NOMO-1 treated with DMSO at 0.1 percent for 48 hours (cell line): ENCODE data around the gene ABI3BP.
A peak's percentile ranks its signal among the peaks of the same experiment; 100 is the strongest.

Source experiments
- DNase-seq: peaks from one replicate; lab custom pipeline; 2025; ENCODE audit not compliant: unreplicated experiment; lab: John Stamatoyannopoulos, UW

The ABI3BP gene

DNA sequence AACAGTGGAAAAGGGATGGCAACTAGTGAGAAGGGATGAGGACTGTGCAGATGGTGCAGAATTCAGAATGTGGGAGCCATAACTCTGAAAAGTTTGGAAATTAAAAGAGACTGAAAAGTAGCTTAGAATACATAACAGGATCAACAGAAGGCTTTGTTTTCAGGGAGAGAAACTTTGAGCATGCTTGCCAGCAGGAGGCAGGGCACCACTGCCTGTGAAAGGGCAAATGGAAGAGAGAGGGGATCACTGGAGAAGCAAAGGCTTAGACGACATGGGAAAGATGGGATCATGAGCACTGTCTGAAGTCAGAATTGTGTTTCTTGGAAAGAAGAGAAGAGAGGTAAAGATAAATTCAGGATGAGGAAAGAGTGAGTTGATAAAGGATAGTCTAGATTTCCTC, 99.6 kb downstream of the ABI3BP start:
- no peak for DNase-seq

GRCh38 chr3:100893108-100893507, 100.1 kb downstream of the ABI3BP start:
- peak; percentile 7 for DNase-seq

DNA sequence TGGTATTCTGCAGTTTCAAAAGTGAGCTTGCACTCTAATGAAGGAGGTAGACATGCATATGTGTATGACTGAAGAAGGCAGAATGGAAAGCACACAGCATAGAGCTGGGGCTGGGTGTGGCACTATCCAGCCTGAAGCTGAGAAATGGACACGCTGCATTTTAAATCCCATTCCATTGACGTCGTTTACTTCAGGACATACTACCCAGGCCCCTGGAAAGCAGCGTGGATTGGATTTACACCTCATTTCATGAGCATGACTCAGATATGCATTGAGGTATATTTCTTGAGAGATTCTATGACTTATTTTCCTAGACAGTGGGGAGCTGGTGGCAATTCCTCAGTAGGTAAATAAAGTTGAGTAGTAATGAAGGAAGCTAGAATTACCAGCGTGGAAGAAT, 101.4 kb downstream of the ABI3BP start:
- no peak for DNase-seq

GRCh38 chr3:100891033-100891432, 102.2 kb downstream of the ABI3BP start:
- DNase-seq, result no peak

GRCh38 chr3:100888881-100889280, 104.3 kb downstream of the ABI3BP start:
- no peak for DNase-seq

DNA sequence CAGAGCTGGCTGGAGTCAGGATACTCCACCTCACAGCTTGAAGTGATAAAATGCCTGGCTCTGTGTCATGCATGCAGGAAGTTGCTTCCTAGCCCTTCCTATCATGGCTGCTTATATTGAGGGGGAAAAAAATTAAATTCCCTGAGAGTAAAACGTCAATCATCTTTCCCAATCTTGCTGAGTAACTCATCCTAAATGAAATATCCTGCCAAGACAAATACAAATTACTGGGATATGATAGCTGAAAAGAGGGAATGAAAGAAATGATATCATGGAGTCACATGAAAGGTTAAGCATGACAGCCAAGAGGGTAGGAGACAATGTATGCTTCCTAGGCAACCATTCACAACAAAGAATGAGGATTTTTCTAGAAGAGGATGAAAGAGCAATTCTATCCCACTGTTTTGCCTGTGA, 110.6 kb downstream of the ABI3BP start:
- DNase-seq, result no peak

DNA sequence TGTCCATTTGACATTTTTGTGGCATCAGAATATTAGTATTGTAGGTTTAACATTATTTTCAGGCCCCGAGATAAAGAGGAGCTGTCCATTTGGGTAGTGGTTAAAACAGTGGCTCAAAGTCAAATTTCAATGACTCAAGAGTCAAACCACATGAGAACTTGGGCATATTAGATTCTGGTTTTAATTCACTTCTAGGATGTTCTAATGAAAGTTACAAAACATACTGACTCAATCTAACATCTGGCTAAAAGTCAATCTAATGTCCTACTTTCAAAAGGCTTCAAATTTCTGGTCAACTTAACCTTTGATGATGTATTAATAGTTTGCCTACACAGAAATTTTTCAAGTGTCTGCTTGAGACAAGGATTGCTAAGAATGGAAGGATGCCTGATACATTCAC, 112.4 kb downstream of the ABI3BP start:
- no peak for DNase-seq

DNA sequence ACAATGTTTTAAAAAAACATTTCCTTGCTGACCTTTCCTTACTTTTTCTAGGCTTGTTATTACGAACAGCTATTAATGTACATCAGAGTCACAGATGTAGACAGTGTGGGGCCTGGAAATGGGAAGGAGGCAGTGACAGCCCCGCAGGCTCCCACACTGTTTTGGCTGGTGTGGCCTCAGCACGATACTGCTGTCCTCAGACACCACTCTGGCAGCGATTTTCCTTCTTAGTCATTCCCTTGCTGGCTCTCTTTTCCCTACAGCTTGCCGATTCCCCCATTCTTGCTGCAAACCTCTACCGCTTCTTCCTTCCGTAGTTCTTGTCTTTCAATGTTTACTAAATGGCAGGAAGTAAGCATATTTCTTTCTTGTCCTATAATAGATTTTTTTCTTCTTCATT, 113.1 kb downstream of the ABI3BP start:
- no peak for DNase-seq

DNA sequence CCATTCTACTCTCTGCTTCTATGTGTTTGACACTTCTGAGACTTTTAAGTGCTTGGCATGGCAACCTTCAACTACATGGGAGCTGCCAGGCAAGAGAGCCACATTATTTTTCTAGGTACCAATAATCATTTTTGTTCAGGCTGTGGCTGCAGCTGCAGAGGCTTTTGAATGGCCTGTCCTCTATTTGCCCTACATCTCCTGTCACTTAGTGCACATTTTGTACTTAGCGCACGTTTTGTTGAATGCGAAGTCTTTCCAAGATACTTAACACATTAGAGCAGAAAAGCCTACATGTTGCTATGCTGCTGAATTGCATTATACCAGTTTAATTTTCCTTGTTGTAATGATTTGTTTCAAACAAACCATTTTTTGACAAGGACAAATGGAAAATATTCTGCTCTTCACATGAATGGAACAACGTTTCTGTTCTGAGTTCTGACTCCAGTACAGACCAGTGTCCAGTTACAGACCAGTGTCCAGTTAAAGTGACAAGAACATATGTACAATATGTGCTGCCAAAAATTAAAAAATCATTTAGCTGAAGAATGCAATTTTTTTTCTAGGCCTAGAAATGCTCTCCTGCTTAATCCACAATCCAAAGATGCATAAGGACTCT, 113.9 kb downstream of the ABI3BP start:
- DNase-seq, result no peak

DNA sequence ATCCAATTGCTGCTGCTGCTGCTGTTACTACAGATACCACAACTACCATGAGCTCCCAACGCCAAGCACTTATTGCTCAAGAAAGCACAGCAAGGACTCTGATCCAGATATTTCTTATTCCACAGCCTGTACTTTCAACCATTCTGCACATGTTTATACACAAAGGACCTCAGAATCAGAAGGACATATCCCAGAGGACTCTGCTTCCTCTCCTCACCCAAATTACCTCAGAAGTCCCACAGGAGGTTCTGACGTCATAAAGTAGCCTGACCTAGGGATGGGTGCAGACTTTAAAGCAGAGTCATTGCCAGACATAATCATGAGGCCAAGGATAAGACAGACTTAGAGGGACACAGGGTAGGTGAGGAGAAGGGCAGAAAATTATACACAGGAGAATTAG, 115.9 kb downstream of the ABI3BP start:
- DNase-seq, result no peak

DNA sequence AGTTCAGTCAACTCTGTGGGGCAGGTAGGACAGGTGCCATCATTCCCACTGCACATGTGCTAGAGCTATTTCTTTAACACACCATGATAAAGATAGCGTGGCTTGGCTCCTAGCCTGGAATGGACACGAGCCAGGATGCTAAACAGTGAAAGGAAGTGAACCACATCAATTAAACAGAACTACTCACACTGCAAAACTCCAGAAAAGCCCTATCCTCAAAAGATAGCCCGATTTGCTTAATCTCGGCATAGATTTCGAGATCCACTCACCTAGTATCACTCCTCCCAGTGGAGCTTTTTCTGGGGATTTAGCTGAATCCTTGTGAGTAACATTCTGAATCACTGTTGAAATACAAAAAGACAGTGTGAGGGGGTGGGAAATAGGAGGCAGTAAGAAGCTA, 118.0 kb downstream of the ABI3BP start:
- no peak for DNase-seq

- DNase-seq, result no peak
Measured at GRCh38 chr3:100873611-100874010, 119.6 kb downstream of the ABI3BP start.

DNA sequence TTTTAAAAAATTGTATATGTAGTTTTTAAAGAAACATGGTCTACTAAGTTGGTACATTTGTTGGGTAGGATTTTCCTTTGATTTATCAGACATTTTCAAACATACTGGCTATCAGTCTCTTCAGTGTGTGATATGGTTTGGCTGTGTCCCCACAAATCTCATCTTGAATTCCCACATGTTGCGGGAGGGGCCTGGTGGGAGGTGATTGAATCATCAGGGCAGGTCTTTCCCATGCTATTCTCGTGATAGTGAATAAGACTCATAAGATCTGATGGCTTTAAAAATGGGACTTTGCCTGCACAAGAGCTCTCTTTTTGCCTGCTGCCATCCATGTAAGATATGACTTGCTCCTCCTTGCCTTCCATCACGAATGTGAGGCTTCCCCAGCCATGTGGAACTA, 121.9 kb downstream of the ABI3BP start:
- no peak for DNase-seq

DNA sequence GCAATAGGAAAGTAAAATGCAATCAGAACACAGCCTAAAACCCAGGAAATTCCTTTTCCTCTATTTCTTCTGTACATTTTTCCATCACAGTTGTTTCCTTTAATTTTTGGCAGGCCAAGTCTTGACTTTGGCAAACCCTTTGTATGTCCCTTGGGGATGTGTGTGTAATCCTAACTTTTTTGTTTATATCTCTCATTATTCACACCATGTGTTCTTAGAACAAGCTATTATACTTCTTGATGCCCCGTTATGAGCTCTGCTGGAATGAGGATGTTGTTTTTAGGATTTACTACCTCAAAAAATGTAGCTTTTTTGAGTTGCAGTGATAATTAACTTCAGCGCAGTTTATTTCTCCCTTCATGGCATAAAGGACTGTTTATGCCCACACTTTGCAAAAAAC, 123.4 kb downstream of the ABI3BP start:
- no peak for DNase-seq

GRCh38 chr3:100868894-100869293, 124.3 kb downstream of the ABI3BP start:
- no peak for DNase-seq

DNA sequence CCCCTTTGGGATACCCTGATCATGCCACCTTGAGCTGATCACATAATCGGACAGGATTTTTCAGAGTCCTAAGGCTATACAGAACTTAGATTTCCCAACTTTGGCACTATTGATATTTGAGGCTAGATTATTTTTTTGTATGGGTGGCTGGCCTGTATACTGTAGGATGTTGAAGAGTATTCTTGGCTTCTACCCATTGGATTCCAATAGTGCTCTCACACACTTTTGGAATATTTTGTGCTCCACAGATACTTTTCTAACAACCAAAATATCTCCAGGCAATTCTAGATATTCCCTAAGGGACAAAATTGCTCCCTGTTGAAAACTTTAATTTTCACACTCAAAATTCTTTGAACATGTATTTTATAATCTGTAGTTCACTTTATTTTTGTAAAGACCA, 125.1 kb downstream of the ABI3BP start:
- DNase-seq, result no peak

DNA sequence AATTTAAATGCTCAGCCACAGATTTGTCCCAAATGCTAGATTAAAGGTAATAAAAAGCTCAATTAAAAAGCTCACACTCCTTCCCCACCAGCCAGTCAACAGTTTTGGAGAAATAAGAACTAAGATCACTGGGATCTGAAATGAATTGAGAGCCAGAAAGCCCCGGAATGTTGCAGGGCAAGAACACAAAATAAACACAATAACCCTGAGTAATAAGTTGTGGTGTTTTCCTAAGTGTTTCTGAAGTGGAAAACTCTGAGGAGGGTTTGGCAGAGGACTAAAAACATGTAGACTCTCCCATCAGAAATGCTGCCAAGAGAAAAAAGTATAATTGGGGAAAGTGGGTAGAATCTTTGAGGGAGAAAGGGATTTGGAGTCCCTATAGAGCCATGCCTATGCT, 127.8 kb downstream of the ABI3BP start:
- no peak for DNase-seq

DNA sequence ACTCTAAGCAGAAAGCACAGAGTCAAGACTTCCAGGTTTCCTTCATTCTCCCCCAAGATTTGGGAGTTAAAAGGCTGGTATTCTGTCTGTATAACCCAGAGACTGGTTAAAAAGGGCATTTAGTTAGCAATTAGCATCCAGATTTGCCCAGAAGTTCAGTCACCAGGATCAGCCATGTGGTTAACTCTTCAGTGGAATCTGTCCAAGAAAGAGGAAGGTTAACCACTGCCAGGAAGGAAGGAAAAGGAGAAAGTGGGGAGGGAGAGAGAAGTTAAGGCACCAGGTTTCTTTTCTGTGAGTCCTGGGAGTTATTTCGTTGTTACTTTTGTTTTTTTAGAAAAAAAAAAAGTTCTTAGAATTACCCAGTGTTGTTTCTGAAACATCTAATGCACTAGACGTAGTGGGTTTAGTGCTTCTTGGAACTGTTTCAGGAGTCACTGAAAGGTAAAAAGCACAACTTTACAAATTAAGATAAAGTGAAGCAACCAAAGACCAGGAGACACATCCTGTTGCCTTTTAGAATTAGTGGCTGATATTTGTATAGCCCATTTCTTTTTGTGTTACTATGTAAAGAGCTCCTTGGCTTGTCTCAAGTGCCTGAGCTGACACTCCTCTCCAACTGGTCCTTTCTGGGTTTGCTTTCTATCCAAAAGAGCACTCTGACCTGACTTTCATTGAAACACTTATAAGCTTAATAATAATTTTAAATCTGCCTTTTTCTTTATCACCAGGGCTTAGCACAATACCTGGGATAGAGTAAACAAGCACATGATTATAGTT, 128.6 kb downstream of the ABI3BP start:
- no peak for DNase-seq

- no peak for DNase-seq
Measured at GRCh38 chr3:100857863-100858262, 135.4 kb downstream of the ABI3BP start.

- no peak for DNase-seq
Measured at GRCh38 chr3:100856821-100857220, 136.4 kb downstream of the ABI3BP start.

DNA sequence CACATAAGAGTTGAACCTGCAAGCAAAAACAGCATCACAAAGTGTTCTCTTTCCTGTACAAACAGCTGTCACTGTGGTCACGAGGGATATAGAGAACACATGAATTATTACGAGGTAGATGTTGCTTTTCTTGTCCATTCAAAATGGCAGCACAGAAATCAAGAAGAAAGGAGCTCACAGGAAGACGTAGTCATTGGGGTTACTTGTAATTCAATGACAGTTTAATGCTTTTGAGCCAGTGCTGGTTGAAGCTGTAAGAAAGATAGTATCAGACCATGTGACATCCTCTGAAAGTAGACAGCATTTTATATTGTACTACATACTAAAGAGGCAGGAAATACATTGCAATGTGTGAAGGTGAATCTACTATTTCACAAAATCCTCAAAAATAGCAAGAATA, 140.4 kb downstream of the ABI3BP start:
- DNase-seq, result no peak

- no peak for DNase-seq
Measured at GRCh38 chr3:100850701-100851100, 142.5 kb downstream of the ABI3BP start.

GRCh38 chr3:100850156-100850555, 143.1 kb downstream of the ABI3BP start:
- no peak for DNase-seq
